ENCODE data around the gene CCDC17. TPM values are rescaled to one million over a fixed set of nuclear protein-coding genes. Genes with fewer than 3 reads are reported as not detected.
A peak's percentile ranks its signal among the peaks of the same experiment; 100 is the strongest.

Gene CCDC17
- total and polyA plus RNA-seq, 8 donors: 0.68 to 17.1 (median 5.4) TPM; not detected in 2

DNA sequence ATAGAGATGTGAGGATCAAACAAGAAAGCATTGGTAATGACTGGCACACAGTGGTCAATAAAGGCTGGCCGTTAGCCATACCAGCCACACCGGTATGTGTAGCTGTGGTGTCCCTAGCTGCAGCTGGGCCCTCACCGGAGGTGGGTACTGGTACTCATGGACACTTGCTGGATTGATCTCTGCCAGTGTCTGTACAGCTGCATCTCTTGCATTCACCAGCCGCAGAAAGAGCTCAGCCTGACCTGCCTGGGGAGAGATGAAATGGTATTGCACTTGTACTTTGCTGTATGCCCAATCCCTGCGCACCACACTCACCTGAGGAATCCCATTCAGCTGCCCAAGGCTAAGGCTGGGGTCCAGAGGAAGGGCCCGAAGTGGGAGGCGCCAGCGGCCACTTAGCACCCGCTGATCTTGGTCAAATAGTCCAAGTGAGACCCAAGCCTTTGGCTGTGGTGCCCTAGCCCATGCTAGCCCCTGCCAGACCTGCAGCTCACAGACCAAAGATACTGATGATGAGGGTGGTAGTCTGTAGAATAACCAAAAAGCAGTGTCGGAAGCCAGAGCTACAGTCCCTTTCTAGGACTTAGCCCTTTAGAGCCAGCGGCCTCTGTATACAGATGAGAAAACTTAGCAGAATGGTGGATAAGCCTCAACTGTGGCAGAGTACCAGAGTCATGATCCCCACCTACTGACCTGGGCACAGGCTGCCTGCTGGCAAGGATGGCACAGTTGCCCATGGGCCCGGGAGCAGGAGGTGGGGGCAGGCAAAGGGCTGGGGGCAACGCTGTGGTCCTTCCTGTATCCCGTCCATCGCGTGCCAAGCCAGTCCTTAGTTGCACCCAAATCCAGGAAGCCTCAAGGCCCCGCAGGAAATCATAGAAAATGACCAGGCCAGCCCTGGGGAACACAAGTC, 3.0 kb downstream of the CCDC17 start:
- 83 to 89% (median 88%) methylated on average over 15 to 17 of the region's 17 CpGs for WGBS, 5 donors
- intact Hi-C loops (cut with DNase I; ENCODE audit: low total_unique reads): no loop called here

DNA sequence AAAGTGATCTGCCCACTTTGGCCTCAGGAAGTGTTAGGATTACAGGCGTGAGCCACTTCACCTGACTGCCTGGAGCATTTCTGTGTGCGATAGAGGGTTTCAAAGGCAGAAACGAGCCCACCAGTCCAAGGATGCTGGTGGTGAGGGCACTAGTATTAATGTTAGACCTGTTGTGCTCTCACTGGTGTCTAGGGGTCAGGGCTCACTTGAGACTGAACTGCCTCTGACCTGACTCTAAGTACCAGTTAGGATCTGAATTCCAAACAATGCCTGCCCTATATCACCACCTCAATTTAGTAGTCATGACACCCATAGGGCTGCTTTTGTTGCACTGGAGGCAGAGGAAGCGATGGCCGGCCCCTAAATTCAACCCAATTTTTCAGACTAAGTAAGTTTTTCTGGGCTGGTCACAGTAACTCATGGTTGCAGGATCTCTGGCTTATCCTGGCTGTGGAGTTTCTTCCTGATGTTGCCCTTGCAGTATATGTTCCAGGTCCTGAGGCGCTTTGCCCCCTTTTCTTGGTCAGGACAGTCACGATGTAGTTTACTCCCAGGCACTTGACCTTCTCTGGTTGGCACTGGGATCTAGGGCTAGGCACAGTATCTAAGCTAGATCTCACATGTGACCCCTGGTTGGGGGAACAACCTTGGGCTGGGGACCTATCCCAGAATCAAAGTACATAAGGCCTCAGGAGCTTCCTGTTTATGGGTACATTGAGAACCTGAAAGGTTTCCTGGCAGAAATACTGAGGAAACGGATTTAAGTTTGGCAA, 4.5 kb downstream of the CCDC17 start:
- Histone ChIP-seq H3K27ac (peak overlapping the region in 4 of 5 donors; percentile 13 to 71 (median 52)), H3K36me3 (peaks cover 51 to 98% (median 84%) of the 10 kb centered on the region in 4 donors), H3K27me3 (no peaks in the 10 kb centered on the region), H3K4me3 (no peak overlapping the region), H3K4me1 (peaks cover 3 to 27% (median 12%) of the 10 kb centered on the region in 4 donors), H3K9me3 (no peaks in the 10 kb centered on the region)
- intact Hi-C loops (cut with DNase I; ENCODE audit: low total_unique reads): no loop called here
- TF ChIP-seq EP300 (IDR thresholded peaks at IDR 0.05) (no peak), POLR2AphosphoS5 (IDR thresholded peaks at IDR 0.05) (no peak), POLR2A (IDR thresholded peaks at IDR 0.05) (no peak)
- TF ChIP-seq, protein P1, sequence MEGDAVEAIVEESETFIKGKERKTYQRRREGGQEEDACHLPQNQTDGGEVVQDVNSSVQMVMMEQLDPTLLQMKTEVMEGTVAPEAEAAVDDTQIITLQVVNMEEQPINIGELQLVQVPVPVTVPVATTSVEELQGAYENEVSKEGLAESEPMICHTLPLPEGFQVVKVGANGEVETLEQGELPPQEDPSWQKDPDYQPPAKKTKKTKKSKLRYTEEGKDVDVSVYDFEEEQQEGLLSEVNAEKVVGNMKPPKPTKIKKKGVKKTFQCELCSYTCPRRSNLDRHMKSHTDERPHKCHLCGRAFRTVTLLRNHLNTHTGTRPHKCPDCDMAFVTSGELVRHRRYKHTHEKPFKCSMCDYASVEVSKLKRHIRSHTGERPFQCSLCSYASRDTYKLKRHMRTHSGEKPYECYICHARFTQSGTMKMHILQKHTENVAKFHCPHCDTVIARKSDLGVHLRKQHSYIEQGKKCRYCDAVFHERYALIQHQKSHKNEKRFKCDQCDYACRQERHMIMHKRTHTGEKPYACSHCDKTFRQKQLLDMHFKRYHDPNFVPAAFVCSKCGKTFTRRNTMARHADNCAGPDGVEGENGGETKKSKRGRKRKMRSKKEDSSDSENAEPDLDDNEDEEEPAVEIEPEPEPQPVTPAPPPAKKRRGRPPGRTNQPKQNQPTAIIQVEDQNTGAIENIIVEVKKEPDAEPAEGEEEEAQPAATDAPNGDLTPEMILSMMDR (IDR thresholded peaks at IDR 0.05): no peak
- no peak for DNase-seq
- whole genome bisulfite sequencing, 5 donors: 63 to 77% (median 70%) methylated on average over 8 of the region's 8 CpGs

More for the DNA sequence above, 3.0 kb downstream of the CCDC17 start:
- TF ChIP-seq EP300 (IDR thresholded peaks at IDR 0.05) (no peak), POLR2A (IDR thresholded peaks at IDR 0.05) (no peak), POLR2AphosphoS5 (IDR thresholded peaks at IDR 0.05) (no peak)
- TF ChIP-seq, protein P1 (IDR thresholded peaks at IDR 0.05): no peak
- Histone ChIP-seq H3K4me1 (peaks cover 3 to 27% (median 12%) of the 10 kb centered on the region in 4 donors), H3K27me3 (no peaks in the 10 kb centered on the region), H3K9me3 (no peaks in the 10 kb centered on the region), H3K36me3 (peaks cover 35 to 92% (median 79%) of the 10 kb centered on the region in 4 donors), H3K27ac (peak overlapping the region in 4 of 5 donors; percentile 47 to 71 (median 52)), H3K4me3 (no peak overlapping the region)
- no peak for DNase-seq

DNA sequence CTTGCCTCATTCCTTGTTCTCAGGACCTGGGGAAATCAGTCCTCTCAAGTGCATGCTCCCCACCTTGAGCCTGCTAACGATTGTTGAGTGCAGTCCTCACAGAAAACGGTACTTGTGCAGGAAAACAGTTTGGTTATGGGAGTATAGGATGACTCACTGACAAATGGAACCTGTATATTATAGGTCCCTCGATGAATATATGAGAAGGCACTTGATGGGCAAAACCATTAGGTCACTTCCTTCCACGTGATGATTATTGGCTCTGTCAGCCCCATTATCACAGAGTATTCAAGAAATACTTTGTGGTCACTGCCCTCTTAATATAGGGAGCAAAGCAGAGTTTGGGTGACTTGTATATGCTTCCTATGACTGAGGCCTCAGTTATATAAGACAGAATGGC, 6.2 kb downstream of the CCDC17 start:
- DNase-seq: no peak
- 71 to 86% (median 76%) methylated on average over 4 of the region's 4 CpGs for WGBS, 5 donors
- intact Hi-C loops (cut with DNase I; ENCODE audit: low total_unique reads): no loop called here
- peaks cover 3 to 15% (median 10%) of the 10 kb centered on the region in 4 donors for H3K4me1 ChIP-seq
- H3K27me3 ChIP-seq: no peaks in the 10 kb centered on the region
- H3K27ac ChIP-seq: no peak overlapping the region
- H3K4me3 ChIP-seq: no peak overlapping the region
- no peaks in the 10 kb centered on the region for H3K9me3 ChIP-seq
- no peak for TF ChIP-seq POLR2AphosphoS5 (IDR thresholded peaks at IDR 0.05)
- no peak for TF ChIP-seq EP300 (IDR thresholded peaks at IDR 0.05)
- no peak for TF ChIP-seq POLR2A (IDR thresholded peaks at IDR 0.05)
- peaks cover 46 to 98% (median 84%) of the 10 kb centered on the region in 4 donors for H3K36me3 ChIP-seq

DNA sequence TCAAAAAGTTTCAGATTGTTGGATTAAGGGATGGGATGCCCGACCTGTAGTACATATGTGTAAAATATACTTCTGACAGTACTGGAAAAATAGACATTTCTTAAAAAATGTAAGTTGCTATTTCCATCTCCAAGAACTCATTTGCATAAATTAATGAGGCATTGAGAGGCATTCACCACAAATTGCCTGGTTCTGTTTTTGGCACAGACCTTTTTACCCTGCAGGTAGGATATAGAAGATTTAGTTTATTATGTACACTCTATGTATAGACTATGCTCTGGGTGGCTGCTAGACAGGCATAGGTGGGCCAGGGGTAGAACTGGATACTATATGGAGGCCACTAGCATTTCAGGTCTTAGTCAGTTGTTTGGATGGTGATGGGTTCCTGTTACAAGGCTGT, 8.0 kb downstream of the CCDC17 start:
- TF ChIP-seq POLR2AphosphoS5 (IDR thresholded peaks at IDR 0.05) (no peak), EP300 (IDR thresholded peaks at IDR 0.05) (no peak), POLR2A (IDR thresholded peaks at IDR 0.05) (no peak)
- TF ChIP-seq, protein P1 (IDR thresholded peaks at IDR 0.05): no peak
- H3K36me3 ChIP-seq: peaks cover 46 to 89% (median 82%) of the 10 kb centered on the region in 4 donors
- H3K27ac ChIP-seq: no peak overlapping the region
- intact Hi-C loops (cut with DNase I; ENCODE audit: low total_unique reads): no loop called here
- WGBS, 5 donors: 76 to 93% (median 88%) methylated on average over 1 of the region's 1 CpG
- no peaks in the 10 kb centered on the region for H3K27me3 ChIP-seq
- H3K4me3 ChIP-seq: no peak overlapping the region
- H3K4me1 ChIP-seq: no peaks in the 10 kb centered on the region
- DNase-seq: no peak
- H3K9me3 ChIP-seq: no peaks in the 10 kb centered on the region
